H1 (cell line): Measurements from ENCODE around the gene AGFG2. TPM values are rescaled to one million over a fixed set of nuclear protein-coding genes. Genes with fewer than 3 reads are reported as not detected.
A peak's percentile ranks its signal among the peaks of the same experiment; 100 is the strongest.

Experiments
- CTCF ChIA-PET: fragments of 300-600 bp; sonication (Branson Sonifier 250); formaldehyde crosslinking; loops from one replicate; lab custom pipeline; 2021; ENCODE audit not compliant: partially characterized antibody; lab: Charles Lee
- POLR2A ChIA-PET: fragments of 300-600 bp; sonication (Branson Sonifier 250); formaldehyde crosslinking; loops from one replicate; lab custom pipeline; 2021; ENCODE audit warnings: inconsistent platforms; ENCODE audit not compliant: partially characterized antibody; lab: Charles Lee
- DNase-seq, 2 experiments: peaks; one replicate each; pipeline versions ENCODE4 v3.0.0 to v3.0.0-alpha.2; 2010 to 2022; ENCODE audit warnings: low spot score in 2 of 2, low read depth in 1 of 2, mixed read lengths in 1 of 2
- FAIRE-seq: peaks from 2 replicates; lab custom pipeline; 2011; peaks lifted over from hg19 to GRCh38; lab: Jason Lieb, UNC
- H2AFZ ChIP-seq: 2 replicates; pipeline ENCODE4 v1.8.1; 2012; ENCODE audit warnings: low read length, inconsistent platforms
- H2AK5ac ChIP-seq: 2 replicates; pipeline ENCODE4 v1.6.1; 2013; ENCODE audit warnings: low read depth, low read length
- H2BK120ac ChIP-seq: replicated peaks from 2 replicates; pipeline ENCODE3; 2013; ENCODE audit warnings: low read depth, low read length, inconsistent platforms
- H2BK12ac ChIP-seq: 2 replicates; pipeline ENCODE4 v1.6.1; 2013; ENCODE audit warnings: low read depth, low read length
- H2BK15ac ChIP-seq: 2 replicates; pipeline ENCODE4 v1.6.1; 2013; ENCODE audit warnings: low read length
- H2BK20ac ChIP-seq: 2 replicates; pipeline ENCODE4 v1.6.1; 2013; ENCODE audit warnings: low read length
- H2BK5ac ChIP-seq: 2 replicates; pipeline ENCODE4 v1.6.1; 2013; ENCODE audit warnings: low read depth, low read length
- H3K14ac ChIP-seq: 2 replicates; pipeline ENCODE4 v1.6.1; 2013; ENCODE audit warnings: inconsistent platforms; ENCODE audit not compliant: insufficient read length
- H3K18ac ChIP-seq: 2 replicates; pipeline ENCODE4 v1.6.1; 2013; ENCODE audit warnings: low read length; ENCODE audit errors: extremely low read depth
- H3K23ac ChIP-seq: 2 replicates; pipeline ENCODE4 v1.6.1; 2013; ENCODE audit warnings: inconsistent platforms; ENCODE audit not compliant: insufficient read length
- H3K23me2 ChIP-seq: 2 replicates; pipeline ENCODE4 v1.6.1; 2013; ENCODE audit warnings: low read depth, low read length
- H3K27ac ChIP-seq: 2 replicates; pipeline ENCODE4 v1.6.1; 2011; ENCODE audit warnings: low read depth, low read length, inconsistent platforms
- H3K27me3 ChIP-seq, 4 experiments: replicated peaks in 1 of 4; 1 replicate in 1 of 4; 2 replicates in 3 of 4; pipeline versions ENCODE4 v1.6.1 to v1.8.1; 2011 to 2013; ENCODE audit warnings: low read length in 3 of 4, mild to moderate bottlenecking in 3 of 4, inconsistent platforms in 2 of 4, mixed read lengths in 2 of 4, moderate library complexity in 1 of 4; ENCODE audit not compliant: control insufficient read depth in 3 of 4, insufficient read depth in 3 of 4; ENCODE audit errors: extremely low read depth in 1 of 4
- H3K36me3 ChIP-seq, 4 experiments: 2 replicates each; pipeline versions ENCODE4 v1.6.1 to v1.8.1; 2011 to 2013; ENCODE audit warnings: mild to moderate bottlenecking in 4 of 4, low read length in 3 of 4, moderate library complexity in 2 of 4, control low read depth in 1 of 4, inconsistent platforms in 1 of 4; ENCODE audit not compliant: insufficient read depth in 4 of 4, control insufficient read depth in 2 of 4
- H3K4ac ChIP-seq: replicated peaks from 2 replicates; pipeline ENCODE3; 2013; ENCODE audit warnings: low read length, low read depth, mixed read lengths, inconsistent platforms; ENCODE audit not compliant: insufficient read length
- H3K4me1 ChIP-seq, 4 experiments: replicated peaks in 1 of 4; 1 replicate in 1 of 4; 2 replicates in 3 of 4; pipeline versions ENCODE4 v1.6.1 to v1.8.1; 2011 to 2013; ENCODE audit warnings: low read length in 3 of 4, inconsistent platforms in 2 of 4, mixed read lengths in 1 of 4; ENCODE audit not compliant: insufficient read depth in 4 of 4, control insufficient read depth in 3 of 4
- H3K4me2 ChIP-seq, 2 experiments: 2 replicates each; pipeline versions ENCODE4 v1.6.1 to v1.8.1; 2011 to 2013; ENCODE audit warnings: low read depth in 2 of 2, low read length in 2 of 2, control low read depth in 1 of 2, inconsistent platforms in 1 of 2, mild to moderate bottlenecking in 1 of 2; ENCODE audit not compliant: insufficient read depth in 1 of 2
- H3K4me3 ChIP-seq, 4 experiments: fragments of 200-600, 300-600 bp in 1 of 4; sonication (generic), shearing (Covaris generic), sonication (Bioruptor Twin) in 1 of 4; 2 replicates each; pipeline versions ENCODE4 v1.5.1 to v1.8.1; 2011 to 2016; ENCODE audit warnings: low read length in 4 of 4, low read depth in 3 of 4, control low read depth in 2 of 4, inconsistent platforms in 2 of 4, mild to moderate bottlenecking in 2 of 4, mixed read lengths in 1 of 4, moderate library complexity in 1 of 4; ENCODE audit not compliant: insufficient read depth in 2 of 4; ENCODE audit errors: extremely low read depth in 1 of 4
- H3K56ac ChIP-seq: replicated peaks from 2 replicates; pipeline ENCODE3; 2013; ENCODE audit warnings: low read depth, mild to moderate bottlenecking, mixed read lengths, low read length, inconsistent platforms; ENCODE audit not compliant: insufficient read length
- H3K79me1 ChIP-seq: 2 replicates; pipeline ENCODE4 v1.6.1; 2013; ENCODE audit warnings: low read depth, low read length, control low read depth
- H3K79me2 ChIP-seq, 2 experiments: 2 replicates each; pipeline versions ENCODE4 v1.6.1 to v1.8.1; 2012 to 2013; ENCODE audit warnings: low read length in 2 of 2, mild to moderate bottlenecking in 2 of 2, inconsistent platforms in 1 of 2; ENCODE audit not compliant: insufficient read depth in 2 of 2, control insufficient read depth in 1 of 2
- H3K9ac ChIP-seq, 4 experiments: replicated peaks in 1 of 4; 1 replicate in 1 of 4; 2 replicates in 3 of 4; pipeline versions ENCODE4 v1.6.1 to v1.8.1; 2011 to 2013; ENCODE audit warnings: low read depth in 3 of 4, low read length in 3 of 4, control low read depth in 2 of 4, mild to moderate bottlenecking in 2 of 4, moderate library complexity in 2 of 4, inconsistent platforms in 1 of 4; ENCODE audit errors: extremely low read depth in 1 of 4
- H3K9me3 ChIP-seq, 2 experiments: 2 replicates each; pipeline versions ENCODE4 v1.6.1 to v1.8.1; 2012 to 2013; ENCODE audit warnings: mild to moderate bottlenecking in 2 of 2, moderate library complexity in 2 of 2, control low read depth in 1 of 2, inconsistent platforms in 1 of 2, low read depth in 1 of 2, low read length in 1 of 2, mixed read lengths in 1 of 2; ENCODE audit not compliant: insufficient read depth in 2 of 2
- H4K20me1 ChIP-seq, 2 experiments: replicated peaks in 1 of 2; 2 replicates each; pipeline versions ENCODE3 to v1.8.1; 2011 to 2013; ENCODE audit warnings: inconsistent platforms in 2 of 2, low read length in 2 of 2, mild to moderate bottlenecking in 1 of 2; ENCODE audit not compliant: insufficient read depth in 2 of 2, control insufficient read depth in 1 of 2
- H4K5ac ChIP-seq: 2 replicates; pipeline ENCODE4 v1.6.1; 2013; ENCODE audit warnings: low read length, low read depth, mixed read lengths, inconsistent platforms; ENCODE audit not compliant: insufficient read length
- H4K8ac ChIP-seq: 2 replicates; pipeline ENCODE4 v1.8.0; 2013; ENCODE audit warnings: mild to moderate bottlenecking, moderate library complexity, low read length, inconsistent platforms; ENCODE audit not compliant: insufficient read depth; ENCODE audit errors: extremely low read depth
- H4K91ac ChIP-seq: replicated peaks from 2 replicates; pipeline ENCODE3; 2013; ENCODE audit warnings: low read length, mixed read lengths, inconsistent platforms; ENCODE audit not compliant: insufficient read length
- E2F6 ChIP-seq: IDR thresholded peaks from 2 replicates; pipeline ENCODE4 v1.6.1; 2012; ENCODE audit warnings: inconsistent platforms
- FOSL1 ChIP-seq: IDR thresholded peaks from 2 replicates; pipeline ENCODE4 v1.6.1; 2011; ENCODE audit warnings: mild to moderate bottlenecking, low read depth, low read length, moderate library complexity; ENCODE audit not compliant: insufficient read depth
- MAX ChIP-seq: IDR thresholded peaks from 2 replicates; pipeline ENCODE4 v1.6.1; 2012; ENCODE audit warnings: inconsistent platforms
- PHF8 ChIP-seq: fragments of 200-600 bp; sonication (generic); conservative IDR thresholded peaks from 2 replicates; pipeline ENCODE4 v1.7.1; 2012; ENCODE audit warnings: low read depth, mild to moderate bottlenecking, inconsistent platforms, low read length, moderate library complexity
- POLR2AphosphoS5 ChIP-seq: IDR thresholded peaks from 2 replicates; pipeline ENCODE4 v1.6.1; 2011; ENCODE audit warnings: low read depth, low read length
- POU5F1 ChIP-seq: IDR thresholded peaks from 2 replicates; pipeline ENCODE4 v1.6.1; 2011; ENCODE audit warnings: low read depth, mild to moderate bottlenecking, low read length, moderate library complexity
- ZNF274 ChIP-seq: IDR thresholded peaks from 2 replicates; pipeline ENCODE4 v1.7.0; 2012; ENCODE audit warnings: low read length, borderline replicate concordance; ENCODE audit errors: extremely low read depth
- WGBS, 2 experiments: shearing (Covaris generic) in 1 of 2; methylation state at CpG; one replicate each; pipeline versions ENCODE4 v1.1.6 to v1.1.7; 2013 to 2015; ENCODE audit warnings: low lambda C conversion rate in 2 of 2, mixed read lengths in 2 of 2, inconsistent platforms in 1 of 2, low coverage in 1 of 2, missing lambda C conversion rate in 1 of 2; ENCODE audit not compliant: insufficient replicate concordance in 2 of 2, insufficient coverage in 1 of 2, insufficient read length in 1 of 2; ENCODE audit errors: extremely low coverage in 1 of 2, missing lambda C conversion rate in 1 of 2; 5-methylcytosine and 5-hydroxymethylcytosine counted together
- polyA plus RNA-seq, 7 experiments: library from polyadenylated mRNA; depleted of rRNA in 3 of 7; stranded (reverse) in 5 of 7; unstranded in 2 of 7; fragments of >200 nt in 5 of 7; fragments of 200-250 nt in 2 of 7; gene quantifications; 1 replicate in 5 of 7; 2 replicates in 1 of 7; 4 replicates in 1 of 7; pipeline versions ENCODE4 v1.2.1 to v1.2.3, GENCODE V29; 2011 to 2013; ENCODE audit warnings: missing spikeins in 2 of 7, mixed read lengths in 2 of 7
- total RNA-seq: library from RNA; stranded (reverse); fragmentation: NEBNext Ultra II Directional; extraction: Animal tissue kit (Norgen Biotek cat#: 25700); gene quantifications from 2 replicates; pipeline ENCODE4 v1.2.1, GENCODE V29; 2021

The AGFG2 gene
- total and polyA plus RNA-seq, 2 of the 8 experiments (the other 6 are each of a cell fraction or from before 2014, with no cell fraction given), result 7.6 to 11.2 TPM

- no peak for TF ChIP-seq FOSL1
- no peak for TF ChIP-seq E2F6
- no peak for TF ChIP-seq PHF8
- TF ChIP-seq POLR2AphosphoS5, result no peak
- no peak for TF ChIP-seq POU5F1
- no peak for TF ChIP-seq MAX
- TF ChIP-seq ZNF274, result no peak
- H2BK5ac ChIP-seq, result no peak overlapping the region
- FAIRE-seq (no peak), DNase-seq (no peak)
- H2BK12ac ChIP-seq, result peak overlapping the region; percentile 55; the same call in 1 of the 2 replicates
- ChIA-PET POLR2A (interaction anchor here (0.8 to 2.7 kb wide), 6 partner anchors 12 to 74 kb away, joined by 3 to 6 read pairs (median 3); no protein-coding TSS in a partner anchor), CTCF (interaction anchor here (0.6 to 26.5 kb wide), 4 partner anchors 9 to 68 kb away, joined by 3 to 341 read pairs (median 4); no protein-coding TSS in a partner anchor)
- no peak overlapping the region for H3K4me2 ChIP-seq
- no peak overlapping the region for H3K4ac ChIP-seq
- H4K5ac ChIP-seq, result no peak overlapping the region
- no peaks in the 10 kb centered on the region; the same call in 1 of the 2 replicates for H3K79me1 ChIP-seq
- no peak overlapping the region for H3K56ac ChIP-seq
- H3K79me2 ChIP-seq, result peaks cover 0 to 48% of the 10 kb centered on the region in 2 experiments; a peak in 3 of 4 replicates
- H3K14ac ChIP-seq, result no peak overlapping the region
- H2AK5ac ChIP-seq, result no peak overlapping the region
- no peak overlapping the region for H3K18ac ChIP-seq
- H4K91ac ChIP-seq, result no peak overlapping the region
- H2BK15ac ChIP-seq, result no peak overlapping the region
- no peak overlapping the region for H2BK20ac ChIP-seq
- H3K27me3 ChIP-seq, result peaks cover 0 to 3% (median 2%) of the 10 kb centered on the region in 4 experiments; a peak in 3 of 7 replicates
- no peaks in the 10 kb centered on the region for H3K9me3 ChIP-seq
- H3K27ac ChIP-seq, result no peak overlapping the region
- H4K20me1 ChIP-seq, result no peaks in the 10 kb centered on the region
- no peaks in the 10 kb centered on the region for H3K36me3 ChIP-seq
- no peak overlapping the region for H2BK120ac ChIP-seq
- H4K8ac ChIP-seq, result no peak overlapping the region
- 46% methylated on average over 1 of the region's 1 CpG; no CpG with 5 or more reads in 1 of the 2 experiments for WGBS, 2 experiments
- H3K23ac ChIP-seq, result no peak overlapping the region
- H2AFZ ChIP-seq, result no peak overlapping the region
- no peak overlapping the region for H3K4me3 ChIP-seq
- peaks cover 4% of the 10 kb centered on the region for H3K23me2 ChIP-seq
- H3K4me1 ChIP-seq, result peaks cover 13 to 49% (median 28%) of the 10 kb centered on the region in 4 experiments; a peak in 6 of 7 replicates
- no peak overlapping the region for H3K9ac ChIP-seq
Observed at GRCh38 chr7:100543586-100543985, 4.6 kb downstream of the AGFG2 start.
